ENCODE results near the gene PPP1R13B.
"Not testable (repeated sequence)": the region's sequence is repeated elsewhere in the genome, so short reads cannot be mapped to it uniquely, and the experiment has no call there.

Gene PPP1R13B

DNA sequence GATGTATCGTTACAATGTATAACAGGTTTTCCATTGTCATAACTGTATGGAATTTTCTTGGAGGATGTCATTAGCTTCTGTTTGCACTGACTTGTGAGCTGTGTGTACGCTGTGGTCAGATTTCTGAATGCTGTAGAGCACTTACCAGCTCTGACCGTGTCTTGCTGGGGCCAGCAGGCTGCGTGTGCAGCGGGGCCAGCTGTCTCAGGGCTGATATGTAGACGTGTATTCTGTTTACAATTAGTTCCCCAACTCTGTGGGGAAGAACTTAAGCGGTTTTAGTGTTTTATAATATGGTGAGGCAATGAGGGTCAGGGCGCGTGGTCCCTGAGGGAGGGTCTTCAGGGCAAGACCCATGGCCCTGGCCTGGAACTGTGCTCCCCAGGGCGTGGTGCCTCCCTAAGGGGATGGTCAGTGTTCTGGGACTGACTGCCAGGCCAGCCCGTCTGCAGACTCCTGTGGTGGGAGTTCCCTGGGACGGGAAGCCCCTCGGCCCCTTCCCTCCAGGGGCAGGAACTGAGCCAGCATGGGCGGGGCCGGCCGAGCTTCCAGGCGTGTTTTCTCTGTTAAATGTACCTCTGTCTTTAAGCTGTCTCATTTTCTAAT lies 150.8 kb downstream of the PPP1R13B start:
- no peak for DNase-seq

DNA sequence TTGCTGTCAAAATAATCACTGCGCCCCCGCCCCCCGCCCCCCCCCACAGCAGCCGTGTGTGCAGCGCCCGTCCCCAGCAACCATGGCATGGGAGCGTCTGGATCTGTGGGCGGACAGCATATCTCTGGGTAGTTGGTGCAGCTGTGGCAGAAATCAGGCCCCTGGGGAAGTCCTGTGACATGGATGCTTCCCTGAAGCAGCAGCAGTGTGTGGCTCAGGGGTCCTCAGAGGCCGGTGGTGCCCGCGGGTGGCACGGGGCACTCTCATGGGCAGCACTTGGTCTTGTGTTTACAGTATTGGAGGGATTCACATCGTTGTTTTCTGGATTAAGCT lies 151.3 kb downstream of the PPP1R13B start:
- no peak for DNase-seq

DNA sequence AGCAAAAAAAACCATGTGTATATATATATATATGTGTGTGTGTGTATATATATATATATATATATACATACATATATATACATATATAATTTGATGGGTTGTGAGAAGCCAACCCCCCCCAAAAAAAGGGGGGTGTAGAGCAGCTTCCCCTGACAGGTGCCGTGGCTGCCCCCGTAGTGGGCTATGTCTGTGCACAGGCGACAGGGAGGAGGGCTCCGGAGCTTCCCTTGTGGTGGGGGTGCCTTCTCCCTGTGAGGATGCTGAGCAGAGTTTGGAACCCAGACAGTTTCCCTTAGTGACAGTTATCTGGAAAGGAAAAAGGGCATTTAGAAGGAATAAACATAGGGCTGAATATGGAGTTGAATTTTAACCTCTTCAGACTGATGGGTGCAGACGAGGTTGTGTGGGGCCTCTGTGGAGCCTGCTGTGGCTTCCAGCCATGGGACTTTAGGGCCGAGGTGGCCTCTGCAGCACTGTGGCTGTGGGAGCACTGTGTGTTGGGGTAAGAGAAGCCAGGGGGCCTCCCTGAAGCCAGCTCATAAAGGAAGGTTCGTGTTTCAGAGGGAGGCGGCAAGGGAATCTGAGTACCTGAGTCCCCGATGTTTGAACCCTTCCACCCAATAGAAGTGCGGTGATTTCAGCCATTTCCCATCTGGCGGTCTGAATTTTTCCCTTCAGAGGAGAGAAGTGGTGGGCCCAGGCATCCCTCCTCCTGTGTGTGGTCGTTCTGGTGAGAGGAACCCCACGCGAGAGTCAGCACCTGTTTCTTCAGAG lies 151.9 kb downstream of the PPP1R13B start:
- DNase-seq = no peak

DNA sequence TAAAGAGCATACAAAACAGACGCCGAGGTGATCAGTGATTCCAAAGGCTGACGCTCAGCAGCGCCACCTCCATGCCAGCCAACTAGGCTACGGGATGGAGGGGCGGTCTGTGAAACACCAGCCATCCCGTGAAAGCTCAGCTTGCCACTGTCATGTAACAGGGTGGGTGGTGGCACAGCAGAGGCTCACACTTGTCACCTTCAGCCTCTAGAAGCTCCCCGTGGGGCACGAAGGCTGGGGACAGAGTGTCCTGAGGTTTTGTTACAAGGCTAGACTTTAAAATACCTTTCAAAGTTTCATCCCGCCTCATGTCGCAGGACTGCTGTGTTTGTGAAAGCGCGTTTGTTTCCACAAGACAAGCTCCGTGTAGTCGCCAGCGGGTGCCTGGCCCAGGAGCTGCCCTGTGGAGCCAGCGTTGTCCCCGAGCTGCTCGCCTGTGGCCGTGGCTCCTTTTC lies 152.8 kb downstream of the PPP1R13B start:
- DNase-seq = no peak

DNA sequence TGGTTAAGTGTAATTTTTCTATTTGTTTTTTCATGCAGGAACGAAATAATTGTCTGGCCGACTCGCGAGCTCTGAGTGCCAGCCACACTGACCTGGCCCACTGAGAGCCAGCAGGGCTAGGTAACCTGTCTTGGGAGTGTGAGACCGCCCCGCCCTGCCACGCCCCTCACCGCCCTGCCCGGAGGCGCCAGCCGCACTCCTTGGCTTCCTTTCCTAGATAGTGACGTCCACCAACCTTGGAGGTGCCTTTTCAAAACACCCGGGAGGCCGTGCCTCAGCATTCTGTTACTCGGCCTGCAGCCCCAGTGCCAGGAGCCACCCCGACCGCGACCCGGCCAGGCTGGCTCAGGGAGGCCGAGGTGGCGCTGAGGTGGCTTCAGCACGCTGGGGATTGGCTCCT lies 153.9 kb downstream of the PPP1R13B start:
- DNase-seq = no peak

DNA sequence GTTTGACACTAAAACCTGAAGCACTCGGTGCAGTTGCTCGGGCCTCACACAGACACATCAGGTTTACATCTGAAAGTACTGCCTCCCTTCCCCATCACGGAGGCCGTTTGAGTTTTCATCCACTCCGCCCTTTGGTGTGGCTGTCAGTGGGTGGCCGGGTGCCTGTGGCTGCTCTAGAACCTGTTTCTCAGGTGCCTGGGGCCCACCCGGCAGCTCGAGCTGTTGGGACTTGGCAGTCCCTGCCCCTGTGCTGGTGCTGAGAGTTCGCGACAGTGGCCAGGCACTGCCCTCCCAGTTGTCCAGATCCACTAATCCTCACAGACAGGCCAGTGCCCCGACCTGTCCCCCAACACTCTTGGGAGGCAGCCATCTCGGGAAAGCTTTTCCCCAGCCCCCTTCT lies 154.5 kb downstream of the PPP1R13B start:
- DNase-seq = no peak

DNA sequence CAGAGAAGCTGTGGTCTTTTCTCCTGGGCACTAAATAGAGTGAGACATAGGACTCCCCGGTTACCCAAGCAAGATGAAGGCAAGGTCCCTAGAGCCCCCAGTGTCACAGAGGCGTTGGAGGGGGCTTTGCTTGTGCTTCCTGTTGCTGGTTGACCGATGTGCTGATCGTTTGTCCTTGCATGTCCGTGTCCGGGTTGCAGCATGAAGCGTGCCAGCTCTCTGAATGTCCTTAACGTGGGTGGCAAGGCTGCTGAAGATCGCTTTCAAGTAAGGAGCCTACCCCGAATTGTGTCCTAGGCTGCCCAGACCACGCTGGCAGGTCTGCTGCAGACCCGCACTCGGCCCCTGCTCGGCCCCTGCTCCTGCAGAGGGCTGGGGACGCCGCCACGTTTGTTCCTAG lies 155.2 kb downstream of the PPP1R13B start:
- no peak for DNase-seq

DNA sequence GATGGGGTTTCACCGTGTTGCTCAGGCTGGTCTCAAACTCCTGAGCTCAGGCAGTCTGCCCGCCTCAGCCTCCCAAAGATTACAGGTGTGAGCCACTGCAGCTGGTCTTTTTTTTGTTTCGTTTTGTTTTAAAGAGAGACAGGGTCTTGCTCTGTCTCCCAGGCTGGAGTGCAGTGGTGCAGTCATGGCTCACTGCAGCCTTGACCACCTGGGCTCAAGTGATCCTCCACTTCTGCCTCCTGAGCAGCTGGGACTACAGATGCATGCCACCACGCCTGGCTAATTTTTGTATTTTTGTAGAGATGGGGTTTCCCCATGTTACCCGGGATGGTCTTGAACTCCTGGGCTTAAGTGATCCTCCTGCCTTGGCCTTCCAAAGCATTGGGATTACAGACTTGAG lies 155.7 kb downstream of the PPP1R13B start:
- not testable (repeated sequence) for DNase-seq

DNA sequence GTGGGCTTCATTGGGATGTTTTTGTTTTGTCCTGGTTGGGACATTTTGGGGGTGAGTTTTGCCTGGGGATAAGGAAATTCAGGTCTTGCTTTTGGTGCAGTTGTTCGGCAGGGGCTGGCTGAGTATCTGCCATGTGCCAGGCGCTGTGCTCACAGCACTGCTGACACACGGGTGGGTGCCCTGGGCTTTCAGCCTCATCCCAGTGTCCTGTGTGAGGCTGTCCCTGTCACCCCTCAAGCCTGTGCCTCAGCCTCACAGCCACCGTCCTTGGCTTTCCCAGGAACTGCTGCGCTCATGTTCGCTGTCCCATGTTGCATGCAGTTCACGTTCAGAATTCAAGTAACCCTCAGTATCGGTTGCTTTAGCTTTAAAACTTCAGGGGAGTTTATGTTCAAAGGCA lies 157.0 kb downstream of the PPP1R13B start:
- no peak for DNase-seq

DNA sequence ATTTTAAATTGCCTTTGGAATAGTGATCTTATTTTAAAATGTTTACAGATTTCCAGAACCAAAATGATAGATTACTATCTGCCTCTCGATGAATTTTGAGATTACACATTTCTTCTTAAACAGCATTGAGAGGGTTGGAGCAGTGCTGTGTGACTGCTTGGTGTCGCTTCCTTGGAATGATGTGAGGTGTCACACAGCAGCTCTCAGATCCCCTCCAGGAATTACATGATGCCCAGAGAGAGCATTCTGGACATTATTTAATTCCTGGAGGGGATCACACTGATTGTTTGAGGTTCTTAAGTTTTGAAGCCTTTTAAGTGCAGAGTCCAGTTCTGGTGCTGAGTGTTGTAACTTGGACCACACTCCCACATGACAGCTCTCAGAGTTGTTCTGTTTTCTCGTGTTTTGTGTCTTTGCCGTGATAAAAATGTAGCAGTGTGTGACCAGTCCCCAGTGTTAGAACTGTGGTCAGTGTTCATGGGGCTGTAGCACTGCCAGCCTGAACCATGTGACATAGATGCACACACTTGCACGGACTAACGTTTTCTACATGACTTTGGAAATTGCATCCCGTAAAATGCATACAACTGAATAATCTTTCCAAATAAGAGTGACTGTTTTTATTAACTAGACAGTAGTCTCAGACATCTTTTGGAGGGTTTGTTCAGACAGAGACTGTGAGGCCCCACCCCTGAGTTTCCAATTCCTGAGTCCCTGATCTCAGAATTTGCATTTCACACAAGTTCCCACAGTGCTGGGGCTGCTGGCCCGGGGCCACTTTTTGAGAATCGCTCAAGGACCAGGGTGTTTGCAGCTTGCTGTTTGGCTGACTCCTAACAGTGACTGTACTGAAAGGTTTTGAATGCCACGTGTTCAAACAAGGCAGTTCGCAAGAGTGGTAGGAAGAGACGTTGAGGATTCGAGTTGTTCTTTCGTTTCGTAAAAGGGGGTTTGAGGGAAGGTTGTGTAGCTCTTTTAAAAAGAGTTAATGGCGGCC lies 158.2 kb downstream of the PPP1R13B start:
- DNase-seq = no peak

DNA sequence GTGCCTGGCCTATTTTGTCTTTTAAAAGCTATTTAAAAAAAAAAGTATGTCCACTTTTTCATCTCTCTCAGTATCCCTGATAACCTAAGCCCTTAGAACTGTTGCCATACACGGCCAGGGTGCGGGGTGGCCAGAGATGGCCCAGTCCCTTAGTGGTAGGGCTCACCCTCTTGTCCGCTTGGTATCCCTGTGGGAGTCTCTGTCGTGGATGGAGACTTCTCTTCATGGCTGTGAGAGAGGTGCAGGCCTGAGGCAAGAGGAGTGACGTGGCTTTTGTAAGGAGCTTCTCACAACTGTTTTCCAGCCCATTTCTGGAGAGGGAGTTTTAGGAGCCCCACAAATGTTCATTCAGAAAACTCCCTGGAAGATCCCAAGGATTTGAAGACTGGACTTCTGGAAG lies 158.9 kb downstream of the PPP1R13B start:
- DNase-seq = no peak

DNA sequence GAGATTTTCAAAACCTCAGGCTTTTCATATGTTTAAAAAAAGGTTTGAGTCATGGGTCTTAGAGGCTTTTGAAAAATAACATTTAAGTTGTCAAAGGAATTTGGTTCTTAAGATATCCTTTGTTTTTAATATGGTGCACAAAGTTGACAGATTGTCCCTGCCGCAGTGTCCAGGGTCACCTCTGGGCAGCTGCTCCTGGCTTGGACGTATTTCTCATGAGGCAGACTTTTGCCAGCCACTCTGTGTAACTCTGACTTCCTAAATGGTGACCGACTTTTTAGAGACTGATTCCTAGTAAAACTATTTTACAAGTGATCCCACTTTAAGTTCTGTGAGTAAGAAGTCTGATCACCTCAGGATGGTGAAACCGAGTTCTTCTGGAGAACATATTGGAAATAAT lies 159.7 kb downstream of the PPP1R13B start:
- no peak for DNase-seq

DNA sequence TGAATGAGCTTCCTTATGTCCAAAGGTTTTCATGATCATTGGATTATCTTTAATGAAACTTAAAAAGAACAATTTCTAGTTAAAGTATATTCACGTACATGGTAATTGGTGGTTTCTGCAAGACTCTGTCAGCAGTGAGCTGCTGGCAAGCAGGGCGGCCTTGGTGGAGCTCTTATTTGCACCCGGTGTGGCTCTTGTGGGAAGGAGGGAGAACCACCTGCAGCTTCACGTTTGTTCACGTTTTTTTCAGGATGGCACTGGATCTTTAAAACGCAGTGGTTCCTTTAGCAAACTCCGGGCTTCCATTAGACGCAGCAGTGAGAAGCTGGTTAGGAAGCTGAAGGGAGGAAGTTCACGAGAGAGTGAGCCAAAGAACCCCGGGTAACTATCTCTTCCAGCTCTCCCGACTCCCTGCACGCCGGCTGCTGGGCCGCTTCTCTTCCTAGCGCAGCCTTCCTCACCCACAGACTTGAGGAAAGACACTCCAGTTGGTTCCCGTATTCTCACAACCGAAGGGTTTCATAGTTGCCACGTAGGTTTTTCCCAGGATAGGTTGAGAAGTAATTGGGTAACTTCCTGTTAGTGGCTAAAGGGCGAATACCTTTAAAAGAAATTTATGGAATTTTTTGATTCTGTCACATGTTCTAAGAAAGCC lies 160.4 kb downstream of the PPP1R13B start:
- no peak for DNase-seq

DNA sequence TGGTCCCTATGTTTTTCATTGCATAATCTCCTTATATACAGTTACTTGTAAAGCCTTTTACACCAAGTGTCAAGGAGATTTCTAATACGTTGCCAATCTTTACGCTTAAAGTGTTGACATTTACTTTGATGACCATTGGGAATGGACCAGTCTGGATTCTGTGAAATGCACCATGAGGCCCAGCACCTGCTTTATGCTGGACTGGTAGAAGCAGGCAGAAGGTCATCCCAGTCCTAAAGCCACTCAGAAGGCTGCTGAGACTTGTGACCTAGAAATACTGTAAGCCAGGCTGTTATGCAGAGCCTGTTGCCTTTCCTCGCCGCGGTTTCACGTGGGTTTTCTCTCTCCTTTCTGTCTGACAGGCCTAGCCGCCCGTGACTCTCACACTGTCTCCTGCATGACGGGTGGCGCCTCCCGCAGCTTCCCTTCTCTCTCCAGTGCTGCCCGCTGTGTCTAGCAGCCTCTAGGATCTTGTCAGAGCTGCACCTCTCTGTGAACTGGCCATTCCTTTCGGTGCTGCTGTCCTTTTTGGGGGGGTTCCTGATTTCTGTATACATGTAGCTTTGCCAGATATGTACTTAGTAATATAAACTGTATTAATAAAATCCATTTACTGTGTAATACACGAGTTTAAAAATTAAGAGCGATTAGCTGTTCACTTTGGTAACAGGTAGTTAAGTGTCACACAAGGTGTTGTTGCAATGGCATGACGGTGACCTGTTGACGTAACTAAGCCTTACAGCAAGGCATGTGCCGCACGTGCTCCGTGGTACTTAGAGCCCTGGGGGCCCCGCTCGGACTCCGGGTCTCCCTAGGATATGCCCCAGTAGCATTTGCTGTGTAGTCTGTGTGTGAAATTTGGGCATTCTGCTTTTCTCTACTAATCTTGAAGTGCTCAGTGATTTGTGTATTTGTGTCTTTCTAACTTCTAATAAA lies 161.8 kb downstream of the PPP1R13B start:
- DNase-seq = no peak

DNA sequence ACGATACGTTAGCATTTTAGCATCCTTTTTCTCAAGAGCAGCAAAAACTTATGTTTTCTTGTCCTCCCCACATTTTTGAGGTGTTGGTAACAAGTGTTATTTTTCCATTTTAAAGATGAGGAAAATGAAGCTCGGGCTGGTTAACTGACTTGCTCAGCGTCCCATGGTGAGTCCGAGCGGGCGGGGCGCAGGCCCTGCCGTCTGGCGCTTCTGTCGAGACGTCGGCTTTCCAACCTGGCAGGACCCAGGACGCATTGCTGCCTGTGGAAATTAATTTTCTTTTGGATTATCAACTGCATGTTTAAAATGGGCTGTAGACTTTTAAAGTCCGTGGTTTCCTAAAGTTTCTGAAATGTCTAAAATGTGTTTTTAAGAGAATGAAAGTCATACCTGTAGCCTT lies 162.5 kb downstream of the PPP1R13B start:
- no peak for DNase-seq

DNA sequence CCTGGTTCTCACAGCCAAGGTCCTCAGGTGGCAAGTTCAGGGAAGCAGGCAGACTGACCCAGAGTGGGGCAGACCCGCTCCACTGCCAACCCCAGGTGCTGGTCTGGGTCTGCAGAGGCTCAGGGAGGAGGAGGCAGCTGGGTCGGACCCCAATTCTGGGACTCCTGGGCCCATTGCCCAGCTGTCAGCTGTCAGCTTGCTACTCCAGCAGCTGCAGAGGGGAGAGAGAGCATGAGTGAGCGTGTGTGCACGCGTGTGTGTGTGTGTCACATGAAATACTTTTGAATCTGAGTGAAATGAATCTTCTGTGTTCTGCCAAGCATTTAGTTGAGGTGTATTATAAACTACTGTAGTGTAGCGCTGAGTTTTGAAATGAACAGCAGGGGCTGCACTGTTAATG lies 162.9 kb downstream of the PPP1R13B start:
- DNase-seq = no peak
